Endothelial cell of umbilical vein (primary cell): ENCODE results near the gene GVQW3. TPM values are rescaled to one million over a fixed set of nuclear protein-coding genes. Genes with fewer than 3 reads are reported as not detected.
"Not testable (repeated sequence)": the region's sequence is repeated elsewhere in the genome, so short reads cannot be mapped to it uniquely, and the experiment has no call there.

ENCODE experiments used
- BruUV-seq: library from RNA; stranded (reverse); fragments of 400-500 nt; replicated peaks from 2 replicates; lab custom pipeline; 2021; lab: Mats Ljungman, UMichigan
- CTCF ChIA-PET: fragments of 300-600, 350-600 bp; sonication (Branson Sonifier 250); formaldehyde crosslinking; loops from one replicate; lab custom pipeline; 2021; ENCODE audit warnings: antibody characterized with exemption, inconsistent platforms; lab: Charles Lee
- POLR2A ChIA-PET: fragments of 300-600, 350-600 bp; sonication (Branson Sonifier 250); formaldehyde crosslinking; loops from one replicate; lab custom pipeline; 2021; ENCODE audit warnings: antibody characterized with exemption, inconsistent platforms; lab: Charles Lee
- DNase-seq: peaks from one replicate; pipeline ENCODE4 v3.0.0-alpha.2; 2011; ENCODE audit warnings: low read depth, low spot score
- FAIRE-seq: peaks from 2 replicates; lab custom pipeline; 2011; peaks lifted over from hg19 to GRCh38; lab: Jason Lieb, UNC
- H2AFZ ChIP-seq: 2 replicates; pipeline ENCODE4 v1.6.0; 2012; ENCODE audit warnings: low read depth, low read length, control low read depth, inconsistent platforms
- H3K27ac ChIP-seq: 2 replicates; pipeline ENCODE4 v1.5.1; 2011; ENCODE audit warnings: low read depth, mild to moderate bottlenecking, control low read depth, low read length, moderate library complexity; ENCODE audit not compliant: insufficient read depth
- H3K27me3 ChIP-seq, 2 experiments: 2 replicates each; pipeline versions ENCODE4 v1.6.0 to v1.6.1; 2011; ENCODE audit warnings: low read length in 2 of 2, mixed read lengths in 1 of 2; ENCODE audit not compliant: control insufficient read depth in 2 of 2, insufficient read depth in 2 of 2
- H3K36me3 ChIP-seq, 2 experiments: 2 replicates in 1 of 2; 3 replicates in 1 of 2; pipeline ENCODE4 v1.5.1; 2011; ENCODE audit warnings: low read length in 2 of 2, mild to moderate bottlenecking in 1 of 2, moderate library complexity in 1 of 2; ENCODE audit not compliant: control insufficient read depth in 2 of 2, insufficient read depth in 2 of 2; ENCODE audit errors: extremely low read depth in 1 of 2
- H3K4me1 ChIP-seq: 3 replicates; pipeline ENCODE4 v1.5.1; 2011; ENCODE audit warnings: mild to moderate bottlenecking, low read length; ENCODE audit not compliant: control insufficient read depth, insufficient read depth; ENCODE audit errors: extremely low read depth
- H3K4me2 ChIP-seq: 2 replicates; pipeline ENCODE4 v1.6.1; 2011; ENCODE audit warnings: low read length, control low read depth, mixed read lengths; ENCODE audit not compliant: insufficient read depth
- H3K4me3 ChIP-seq, 3 experiments: fragments of 200-600 bp in 1 of 3; sonication (generic), shearing (Covaris generic) in 1 of 3; replicated peaks in 1 of 3; 2 replicates each; pipeline ENCODE4 v1.5.1; 2011 to 2016; ENCODE audit warnings: control low read depth in 3 of 3, low read length in 3 of 3, mild to moderate bottlenecking in 2 of 3, inconsistent platforms in 1 of 3, low read depth in 1 of 3, moderate library complexity in 1 of 3; ENCODE audit not compliant: insufficient read depth in 1 of 3
- H3K79me2 ChIP-seq: 2 replicates; pipeline ENCODE4 v1.6.0; 2012; ENCODE audit warnings: low read length, inconsistent platforms; ENCODE audit not compliant: control insufficient read depth, insufficient read depth
- H3K9ac ChIP-seq: replicated peaks from 2 replicates; pipeline ENCODE3; 2011; ENCODE audit warnings: low read length, control low read depth; ENCODE audit not compliant: insufficient read depth; ENCODE audit errors: extremely low read depth
- H3K9me1 ChIP-seq: replicated peaks from 3 replicates; pipeline ENCODE4 v1.6.0; 2011; ENCODE audit warnings: mild to moderate bottlenecking, low read length; ENCODE audit not compliant: control insufficient read depth, insufficient read depth; ENCODE audit errors: extremely low read depth
- H3K9me3 ChIP-seq: replicated peaks from 2 replicates; pipeline ENCODE4 v1.5.1; 2012; ENCODE audit warnings: low read length, inconsistent platforms; ENCODE audit not compliant: control insufficient read depth, insufficient read depth
- H4K20me1 ChIP-seq: replicated peaks from 2 replicates; pipeline ENCODE3; 2011; ENCODE audit warnings: mild to moderate bottlenecking, low read length; ENCODE audit not compliant: control insufficient read depth, insufficient read depth; ENCODE audit errors: extremely low read depth
- CTCF ChIP-seq, 2 donors: IDR thresholded peaks; 1 replicate in 1 of 2; 2 replicates in 1 of 2; pipeline ENCODE4 v1.5.1; 2011; ENCODE audit warnings: low read length in 2 of 2, mild to moderate bottlenecking in 2 of 2, moderate library complexity in 2 of 2, control low read depth in 1 of 2, inconsistent platforms in 1 of 2, low read depth in 1 of 2; ENCODE audit not compliant: insufficient read depth in 1 of 2; ENCODE audit errors: extremely low read depth in 1 of 2
- EZH2 ChIP-seq: IDR thresholded peaks from 2 replicates; pipeline ENCODE4 v1.6.1; 2012; ENCODE audit warnings: borderline replicate concordance, low read depth, mild to moderate bottlenecking, moderate library complexity, low read length, inconsistent platforms; ENCODE audit not compliant: severe bottlenecking
- FOS ChIP-seq: IDR thresholded peaks from 2 replicates; pipeline ENCODE4 v1.6.1; 2011; ENCODE audit warnings: mild to moderate bottlenecking, low read length, moderate library complexity, borderline replicate concordance; ENCODE audit not compliant: insufficient read depth
- GATA2 ChIP-seq: IDR thresholded peaks from 2 replicates; pipeline ENCODE4 v1.7.0; 2011; ENCODE audit warnings: low read depth, mild to moderate bottlenecking, moderate library complexity, mixed read lengths, low read length; ENCODE audit not compliant: insufficient read length, insufficient read depth
- JUN ChIP-seq: IDR thresholded peaks from 2 replicates; pipeline ENCODE4 v1.6.1; 2011; ENCODE audit warnings: borderline replicate concordance, low read depth; ENCODE audit not compliant: insufficient read length, insufficient read depth
- MYC ChIP-seq: IDR thresholded peaks from one replicate; pipeline ENCODE4 v1.6.1; 2011; ENCODE audit warnings: mild to moderate bottlenecking, low read depth, low read length
- POLR2A ChIP-seq: IDR thresholded peaks from 2 replicates; pipeline ENCODE4 v1.6.1; 2012; ENCODE audit warnings: low read depth, mild to moderate bottlenecking, control low read depth, low read length
- POLR2AphosphoS5 ChIP-seq: IDR thresholded peaks from 2 replicates; pipeline ENCODE4 v1.6.1; 2012; ENCODE audit warnings: low read depth, mild to moderate bottlenecking, control low read depth, low read length, moderate library complexity; ENCODE audit not compliant: insufficient read depth
- dilution Hi-C: fragments of 300-500 bp; cut with MboI; formaldehyde crosslinking; loops from one replicate; pipeline ENCODE4 v1.15.0; 2019; ENCODE audit warnings: low sequenced_read_pairs; ENCODE audit not compliant: extremely low pct_ligation_motif_present
- intact Hi-C: fragments of 100-400 bp; cut with micrococcal nuclease; formaldehyde crosslinking; loops from one replicate; pipeline ENCODE4 v1.10.0; 2022
- polyA plus RNA-seq, 4 experiments: library from polyadenylated mRNA; depleted of rRNA in 3 of 4; stranded (reverse) in 3 of 4; unstranded in 1 of 4; fragments of >200 nt; gene quantifications; 2 replicates each; pipeline versions ENCODE4 v1.2.1 to v1.2.3, GENCODE V29; 2011 to 2012; ENCODE audit warnings: missing spikeins in 1 of 4
- total RNA-seq: library from RNA; stranded (reverse); gene quantifications from 2 replicates; pipeline ENCODE4 v1.2.3, GENCODE V29; 2021
- TF ChIP-seq, protein P1 (sequence below): IDR thresholded peaks from 2 replicates; pipeline ENCODE4 v1.6.1; 2011; ENCODE audit not compliant: insufficient read depth, insufficient read length

Gene GVQW3
- total and polyA plus RNA-seq, 2 donors (not counting 3 experiments of a cell fraction or from before 2014, with no cell fraction given) = 1.0 to 2.8 TPM

DNA sequence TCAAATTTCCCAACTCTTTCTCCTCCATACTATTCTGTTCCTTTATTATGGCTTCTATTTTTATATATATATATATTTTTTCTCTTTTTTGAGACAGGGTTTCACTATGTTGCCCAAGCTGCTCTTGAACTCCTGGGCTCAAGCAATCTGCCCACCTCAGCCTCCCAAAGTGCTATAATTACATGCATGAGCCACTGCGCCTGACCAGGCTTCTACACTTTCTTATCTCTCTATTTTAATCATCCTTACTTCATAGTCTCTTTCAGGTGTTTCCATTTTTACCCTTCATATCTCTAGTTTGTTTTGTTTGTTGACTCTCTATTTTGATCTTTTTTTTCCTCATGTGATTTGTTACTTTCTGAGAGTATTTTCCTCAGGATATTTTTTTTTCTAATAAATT lies 19.8 kb downstream of the GVQW3 start:
- DNase-seq = no peak
- TF ChIP-seq POLR2AphosphoS5 (no peak), MYC (no peak), GATA2 (no peak), FOS (no peak), JUN (no peak), POLR2A (no peak), EZH2 (no peak), CTCF (IDR thresholded peaks at IDR 0.05; ENCODE audit: extremely low read depth in 1 of 2, insufficient read depth in 1 of 2, low read depth in 1 of 2, low read length in 2 of 2) (no peak)
- TF ChIP-seq, protein P1, sequence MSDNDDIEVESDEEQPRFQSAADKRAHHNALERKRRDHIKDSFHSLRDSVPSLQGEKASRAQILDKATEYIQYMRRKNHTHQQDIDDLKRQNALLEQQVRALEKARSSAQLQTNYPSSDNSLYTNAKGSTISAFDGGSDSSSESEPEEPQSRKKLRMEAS = no peak
- no peak overlapping the region for H2AFZ ChIP-seq
- no peak overlapping the region for H3K4me3 ChIP-seq
- FAIRE-seq = no peak
- no peaks in the 10 kb centered on the region for H3K9me1 ChIP-seq
- intact Hi-C loops (no loop called here), dilution Hi-C loops (no loop called here)
- H3K9ac ChIP-seq = no peak overlapping the region
- no TSS peak for BruUV-seq
- H3K36me3 ChIP-seq = no peaks in the 10 kb centered on the region
- H3K27me3 ChIP-seq = peaks cover 0 to 2% of the 10 kb centered on the region in 2 experiments
- ChIA-PET POLR2A (no interaction called here), CTCF (interaction anchor here (1.0 kb wide), 1 partner anchor 9 kb away, joined by 3 read pairs; no protein-coding TSS in a partner anchor)
- no peaks in the 10 kb centered on the region for H4K20me1 ChIP-seq
- H3K4me2 ChIP-seq = no peak overlapping the region
- no peaks in the 10 kb centered on the region for H3K79me2 ChIP-seq
- no peaks in the 10 kb centered on the region for H3K4me1 ChIP-seq
- no peak overlapping the region for H3K27ac ChIP-seq
- no peaks in the 10 kb centered on the region for H3K9me3 ChIP-seq

GRCh38 chr11:76401484-76401883 lies 20.4 kb downstream of the GVQW3 start:
- BruUV-seq, dilution Hi-C loops, H3K27ac ChIP-seq, DNase-seq, H4K20me1 ChIP-seq, H3K4me3 ChIP-seq, H2AFZ ChIP-seq, H3K27me3 ChIP-seq, H3K9ac ChIP-seq, H3K4me1 ChIP-seq, H3K9me1 ChIP-seq, POLR2A ChIA-PET, intact Hi-C loops, H3K9me3 ChIP-seq, FAIRE-seq, H3K4me2 ChIP-seq, H3K79me2 ChIP-seq, H3K36me3 ChIP-seq: not testable (repeated sequence)
- CTCF ChIA-PET = interaction anchor here (1.0 kb wide), 1 partner anchor 10 kb away, joined by 4 read pairs; no protein-coding TSS in a partner anchor
